ENCODE results near the gene CATSPER1. TPM values are rescaled to one million over a fixed set of nuclear protein-coding genes. Genes with fewer than 3 reads are reported as not detected.

CATSPER1 gene
- total RNA-seq, 1 donor from 2014 or later = 0.30 TPM

DNA sequence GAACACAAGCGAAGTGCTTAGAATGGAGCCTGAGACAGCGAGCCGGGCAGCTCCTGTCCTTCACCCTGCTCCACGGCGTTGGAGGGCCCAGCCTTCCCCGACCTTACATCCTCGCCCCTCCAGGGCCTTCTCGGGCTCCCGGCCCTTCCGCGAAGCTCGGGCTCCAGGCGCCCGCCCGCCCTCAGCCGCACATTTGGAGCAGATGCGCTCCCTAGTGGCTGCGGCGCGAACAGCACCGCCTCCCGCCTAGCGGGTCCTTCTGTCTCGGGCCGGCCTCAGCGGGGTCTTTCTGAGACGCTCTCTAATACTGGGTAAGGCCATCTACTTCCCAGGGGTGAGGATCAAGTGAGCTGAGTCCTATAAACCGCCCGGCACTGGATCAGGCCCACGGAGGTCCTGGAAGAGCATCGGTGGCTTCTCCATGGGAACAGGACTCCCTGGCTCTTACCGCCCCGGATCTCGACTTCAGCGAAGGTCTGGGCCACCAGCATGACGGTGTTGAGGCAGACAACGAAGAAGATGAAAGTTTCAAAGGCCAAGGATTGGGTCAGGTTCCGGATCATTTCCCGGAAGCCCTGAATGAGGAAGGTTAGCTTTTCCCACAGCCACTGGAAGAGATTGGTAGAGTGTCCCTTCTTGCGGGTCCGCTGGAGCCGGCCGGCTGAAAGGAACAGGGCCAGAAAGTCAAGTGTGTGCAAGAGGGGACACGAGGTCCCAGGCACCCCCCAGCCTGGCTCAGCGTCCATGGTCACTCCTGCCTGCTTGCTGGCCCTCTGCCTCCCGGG, 3.7 kb downstream of the CATSPER1 start:
- Mint-ChIP-seq H3K4me1 (peaks cover 16% of the 10 kb centered on the region), H3K27ac (no peak overlapping the region), H3K36me3 (ENCODE audit: low read depth) (no peaks in the 10 kb centered on the region), H3K27me3 (peaks cover 7% of the 10 kb centered on the region), H3K4me3 (peak overlapping the region; percentile 62), H3K9me3 (no peaks in the 10 kb centered on the region)
- peak; percentile 95 for DNase-seq
- intact Hi-C loops (cut with micrococcal nuclease) = no loop called here

- intact Hi-C loops (cut with micrococcal nuclease) = no loop called here
- Mint-ChIP-seq H3K27me3 (peaks cover 7% of the 10 kb centered on the region), H3K27ac (peak overlapping the region; percentile 32), H3K9me3 (no peaks in the 10 kb centered on the region), H3K36me3 (ENCODE audit: low read depth) (no peaks in the 10 kb centered on the region), H3K4me3 (peak overlapping the region; percentile 40), H3K4me1 (peaks cover 21% of the 10 kb centered on the region)
- no peak for DNase-seq
These were observed 5.5 kb downstream of the CATSPER1 start for GRCh38 chr11:66020618-66021357.

- H3K9me3 Mint-ChIP-seq = no peaks in the 10 kb centered on the region
- intact Hi-C loops (cut with micrococcal nuclease) = no loop called here
- H3K27me3 Mint-ChIP-seq = peaks cover 7% of the 10 kb centered on the region
- no peak for DNase-seq
- H3K4me1 Mint-ChIP-seq = peaks cover 21% of the 10 kb centered on the region
- no peak overlapping the region for H3K4me3 Mint-ChIP-seq
- peak overlapping the region; percentile 32 for H3K27ac Mint-ChIP-seq
- H3K36me3 Mint-ChIP-seq (ENCODE audit: low read depth) = no peaks in the 10 kb centered on the region
These were observed 6.1 kb downstream of the CATSPER1 start for GRCh38 chr11:66020212-66020611.

GRCh38 chr11:66017321-66017720, 9.0 kb downstream of the CATSPER1 start:
- H3K27me3 Mint-ChIP-seq = peaks cover 9% of the 10 kb centered on the region
- no peak for DNase-seq
- no peaks in the 10 kb centered on the region for H3K36me3 Mint-ChIP-seq (ENCODE audit: low read depth)
- no peaks in the 10 kb centered on the region for H3K9me3 Mint-ChIP-seq
- peak overlapping the region; percentile 80 for H3K27ac Mint-ChIP-seq
- peaks cover 16% of the 10 kb centered on the region for H3K4me1 Mint-ChIP-seq
- intact Hi-C loops (cut with micrococcal nuclease) = no loop called here
- peak overlapping the region; percentile 34 for H3K4me3 Mint-ChIP-seq

GRCh38 chr11:66016793-66017177, 9.5 kb downstream of the CATSPER1 start:
- Mint-ChIP-seq H3K36me3 (ENCODE audit: low read depth) (no peaks in the 10 kb centered on the region), H3K27ac (no peak overlapping the region), H3K9me3 (no peaks in the 10 kb centered on the region), H3K4me1 (peaks cover 16% of the 10 kb centered on the region), H3K4me3 (no peak overlapping the region), H3K27me3 (peaks cover 11% of the 10 kb centered on the region)
- intact Hi-C loops (cut with micrococcal nuclease) = no loop called here
- DNase-seq = no peak

- peaks cover 14% of the 10 kb centered on the region for H3K27me3 Mint-ChIP-seq
These were observed 10.1 kb downstream of the CATSPER1 start for GRCh38 chr11:66015936-66016792.

DNA sequence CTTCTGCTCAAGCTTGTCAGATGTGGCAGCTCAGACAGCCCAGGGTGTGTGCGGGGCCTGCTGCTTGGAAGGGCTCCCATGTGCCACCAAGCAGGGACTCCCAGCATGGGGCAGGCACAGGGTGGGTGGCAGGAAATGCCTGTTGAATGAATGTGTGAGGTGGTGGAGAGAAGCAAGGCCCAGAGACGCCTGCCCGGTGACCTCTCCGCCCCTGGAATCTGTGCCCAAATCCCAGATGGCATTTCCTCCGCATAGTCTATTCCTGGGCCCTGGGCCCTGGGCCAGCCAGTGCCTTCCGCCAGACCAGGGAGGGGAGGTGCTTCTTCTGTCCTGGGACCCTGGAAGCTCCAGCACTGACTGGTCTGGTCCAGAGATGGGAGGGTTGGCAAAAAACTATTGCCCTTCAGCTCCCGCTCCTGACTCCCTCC, 10.8 kb downstream of the CATSPER1 start:
- no peak overlapping the region for H3K27ac Mint-ChIP-seq
- no peaks in the 10 kb centered on the region for H3K9me3 Mint-ChIP-seq
- H3K4me3 Mint-ChIP-seq = no peak overlapping the region
- peaks cover 9% of the 10 kb centered on the region for H3K4me1 Mint-ChIP-seq
- H3K36me3 Mint-ChIP-seq (ENCODE audit: low read depth) = no peaks in the 10 kb centered on the region
- peaks cover 17% of the 10 kb centered on the region for H3K27me3 Mint-ChIP-seq
- DNase-seq = peak; percentile 54
- intact Hi-C loops (cut with micrococcal nuclease) = no loop called here

More at GRCh38 chr11:66015936-66016792, 10.1 kb downstream of the CATSPER1 start:
- Mint-ChIP-seq H3K36me3 (ENCODE audit: low read depth) (no peaks in the 10 kb centered on the region), H3K27ac (no peak overlapping the region), H3K9me3 (no peaks in the 10 kb centered on the region), H3K4me3 (no peak overlapping the region), H3K4me1 (peaks cover 12% of the 10 kb centered on the region)
- DNase-seq = no peak
- intact Hi-C loops (cut with micrococcal nuclease) = no loop called here

GRCh38 chr11:66014804-66015453, 11.3 kb downstream of the CATSPER1 start:
- DNase-seq = no peak
- H3K27ac Mint-ChIP-seq = peak overlapping the region; percentile 7
- no peaks in the 10 kb centered on the region for H3K36me3 Mint-ChIP-seq (ENCODE audit: low read depth)
- H3K4me1 Mint-ChIP-seq = peaks cover 6% of the 10 kb centered on the region
- no peak overlapping the region for H3K4me3 Mint-ChIP-seq
- H3K9me3 Mint-ChIP-seq = no peaks in the 10 kb centered on the region
- peaks cover 21% of the 10 kb centered on the region for H3K27me3 Mint-ChIP-seq
- intact Hi-C loops (cut with micrococcal nuclease) = no loop called here

- Mint-ChIP-seq H3K4me1 (peaks cover 6% of the 10 kb centered on the region), H3K27ac (no peak overlapping the region), H3K9me3 (no peaks in the 10 kb centered on the region), H3K27me3 (peaks cover 21% of the 10 kb centered on the region), H3K4me3 (no peak overlapping the region), H3K36me3 (ENCODE audit: low read depth) (no peaks in the 10 kb centered on the region)
- intact Hi-C loops (cut with micrococcal nuclease) = no loop called here
- DNase-seq = peak; percentile 50
These were observed 12.5 kb downstream of the CATSPER1 start for GRCh38 chr11:66013762-66014100.

DNA sequence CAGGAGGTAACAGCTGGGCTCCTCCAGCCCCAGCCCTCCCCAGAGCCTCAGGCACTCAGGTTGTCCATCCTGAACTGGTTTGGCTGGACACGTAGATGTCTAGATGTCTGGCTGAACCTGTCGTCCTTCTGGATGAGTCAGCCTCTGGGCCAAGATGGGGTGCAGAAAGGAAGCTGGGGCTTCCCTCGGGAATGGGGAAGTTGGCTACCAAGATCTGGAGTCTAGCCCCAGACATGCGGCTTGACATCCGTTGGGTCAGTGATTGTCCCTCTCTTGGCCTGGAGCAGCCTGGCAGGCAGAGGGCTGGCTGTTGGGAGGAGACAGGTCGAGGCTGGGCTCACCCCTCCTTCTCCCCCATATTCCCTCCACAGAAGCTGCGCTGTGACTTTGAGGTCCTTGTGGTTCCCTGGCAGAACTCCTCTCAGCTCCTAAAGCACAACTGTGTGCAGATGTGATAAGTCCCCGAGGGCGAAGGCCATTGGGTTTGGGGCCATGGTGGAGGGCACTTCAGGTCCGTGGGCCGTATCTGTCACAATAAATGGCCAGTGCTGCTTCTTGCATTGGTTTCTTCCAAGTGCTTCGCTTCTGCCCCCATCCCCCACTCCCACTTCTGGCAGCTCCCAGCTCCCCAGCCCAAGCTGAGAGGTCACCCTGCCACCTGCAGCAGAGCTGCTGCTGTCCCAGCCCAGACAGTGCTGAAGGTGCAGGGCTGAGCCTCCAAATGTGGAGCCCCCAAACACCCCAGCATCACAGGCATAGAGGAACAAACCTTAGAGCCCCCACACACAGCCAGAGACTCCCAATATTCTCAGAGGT, 13.1 kb downstream of the CATSPER1 start:
- no peaks in the 10 kb centered on the region for H3K36me3 Mint-ChIP-seq (ENCODE audit: low read depth)
- H3K4me1 Mint-ChIP-seq = peaks cover 6% of the 10 kb centered on the region
- H3K27me3 Mint-ChIP-seq = peaks cover 21% of the 10 kb centered on the region
- no peak overlapping the region for H3K4me3 Mint-ChIP-seq
- DNase-seq = peak; percentile 53
- no peak overlapping the region for H3K27ac Mint-ChIP-seq
- no peaks in the 10 kb centered on the region for H3K9me3 Mint-ChIP-seq
- intact Hi-C loops (cut with micrococcal nuclease) = no loop called here

DNA sequence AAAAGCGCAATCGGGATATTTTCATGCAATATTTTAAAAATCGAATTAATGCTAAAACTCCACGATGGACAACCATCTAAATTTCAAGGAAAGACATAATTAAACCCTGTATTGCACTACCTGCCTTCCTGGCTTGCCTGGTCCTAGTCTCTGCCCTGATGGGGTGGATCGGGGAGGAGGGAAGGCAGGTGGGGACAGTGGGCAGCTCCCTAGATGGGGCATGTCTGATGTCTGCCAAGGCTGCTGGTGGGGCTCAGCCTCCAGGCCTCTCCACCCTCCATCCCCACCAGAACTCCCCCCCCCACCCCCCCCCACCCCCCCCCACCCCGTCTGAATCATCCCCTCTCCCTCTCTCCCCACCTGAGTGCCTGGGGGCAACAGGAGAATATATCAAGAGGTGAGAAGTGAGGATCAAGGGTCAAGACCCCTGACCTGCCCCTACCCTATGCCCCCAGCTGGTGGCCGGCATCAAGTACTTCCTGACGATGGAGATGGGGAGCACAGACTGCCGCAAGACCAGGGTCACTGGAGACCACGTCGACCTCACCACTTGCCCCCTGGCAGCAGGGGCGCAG, 13.8 kb downstream of the CATSPER1 start:
- H3K27me3 Mint-ChIP-seq = peaks cover 21% of the 10 kb centered on the region
- no peak overlapping the region for H3K4me3 Mint-ChIP-seq
- peaks cover 4% of the 10 kb centered on the region for H3K4me1 Mint-ChIP-seq
- H3K36me3 Mint-ChIP-seq (ENCODE audit: low read depth) = no peaks in the 10 kb centered on the region
- no peak for DNase-seq
- intact Hi-C loops (cut with micrococcal nuclease) = no loop called here
- no peaks in the 10 kb centered on the region for H3K9me3 Mint-ChIP-seq
- H3K27ac Mint-ChIP-seq = no peak overlapping the region

- peaks cover 21% of the 10 kb centered on the region for H3K27me3 Mint-ChIP-seq
- no peaks in the 10 kb centered on the region for H3K36me3 Mint-ChIP-seq (ENCODE audit: low read depth)
- H3K4me3 Mint-ChIP-seq = no peak within 1 kb of the TSS
- intact Hi-C loops (cut with micrococcal nuclease) = no loop called here
- no peaks in the 10 kb centered on the region for H3K4me1 Mint-ChIP-seq
- no peaks in the 10 kb centered on the region for H3K9me3 Mint-ChIP-seq
- H3K27ac Mint-ChIP-seq = no peak within 1 kb of the TSS
- no peak for DNase-seq
These were observed 14.4 kb downstream of the CATSPER1 start, which contains the start of gene CST6 for GRCh38 chr11:66011785-66012303. CST6 (plus strand) TSS chr11:66012008; CDS start chr11:66012045, 37 bp downstream.
